SK-N-MC (cell line): ENCODE results near the gene TERT.

Experiments
- DNase-seq: peaks from one replicate; pipeline ENCODE4 v3.0.0-alpha.2; 2011; ENCODE audit warnings: low read depth, low spot score
- H3K27ac ChIP-seq: fragments of 200-600 bp; sonication (generic); 2 replicates; pipeline ENCODE4 v1.5.1; 2016; ENCODE audit warnings: mixed run types
- H3K36me3 ChIP-seq: fragments of 200-600 bp; sonication (generic); 2 replicates; pipeline ENCODE4 v1.6.1; 2017; ENCODE audit warnings: antibody characterized with exemption, low read length, mixed read lengths; ENCODE audit not compliant: insufficient read depth
- H3K4me3 ChIP-seq: fragments of 200-600 bp; sonication (generic); 2 replicates; pipeline ENCODE4 v1.5.1; 2016
- H3K9ac ChIP-seq: fragments of 200-600 bp; sonication (generic); 2 replicates; pipeline ENCODE4 v1.8.0; 2017; ENCODE audit warnings: mixed run types, mixed read lengths; ENCODE audit not compliant: insufficient read length
- H3K9me3 ChIP-seq: fragments of 200-600 bp; sonication (generic); 2 replicates; pipeline ENCODE4 v1.6.1; 2017; ENCODE audit warnings: low read depth, mild to moderate bottlenecking, antibody characterized with exemption, low read length, moderate library complexity, mixed read lengths
- EZH2 ChIP-seq: fragments of 200-600 bp; sonication (generic); IDR thresholded peaks from one replicate; pipeline ENCODE4 v1.6.1; 2017; ENCODE audit warnings: antibody characterized with exemption
- FOXP2 ChIP-seq: optimal IDR thresholded peaks from 2 replicates; pipeline ENCODE3; 2011; ENCODE audit warnings: mild to moderate bottlenecking, moderate library complexity; ENCODE audit not compliant: insufficient read depth; ENCODE audit errors: extremely low read length, control extremely low read depth
- POLR2AphosphoS5 ChIP-seq: IDR thresholded peaks from 2 replicates; pipeline ENCODE4 v1.6.1; 2012; ENCODE audit warnings: mild to moderate bottlenecking, low read depth, low read length, borderline replicate concordance

TERT gene

GRCh38 chr5:1282131-1282992 is 12.5 kb downstream of the TERT start:
- H3K36me3 ChIP-seq, result no peaks in the 10 kb centered on the region
- DNase-seq, result no peak
- H3K4me3 ChIP-seq, result no peak overlapping the region
- H3K9me3 ChIP-seq, result no peaks in the 10 kb centered on the region
- H3K9ac ChIP-seq, result no peak overlapping the region
- H3K27ac ChIP-seq, result no peak overlapping the region
- TF ChIP-seq FOXP2, result no peak
- TF ChIP-seq POLR2AphosphoS5, result no peak
- TF ChIP-seq EZH2, result no peak

- Histone ChIP-seq H3K36me3 (no peaks in the 10 kb centered on the region), H3K9me3 (no peaks in the 10 kb centered on the region), H3K9ac (no peak overlapping the region), H3K27ac (no peak overlapping the region), H3K4me3 (no peak overlapping the region)
- TF ChIP-seq FOXP2, result no peak
- no peak for TF ChIP-seq POLR2AphosphoS5
- TF ChIP-seq EZH2, result no peak
- no peak for DNase-seq
Measured at GRCh38 chr5:1281038-1281882, 13.6 kb downstream of the TERT start.

DNA sequence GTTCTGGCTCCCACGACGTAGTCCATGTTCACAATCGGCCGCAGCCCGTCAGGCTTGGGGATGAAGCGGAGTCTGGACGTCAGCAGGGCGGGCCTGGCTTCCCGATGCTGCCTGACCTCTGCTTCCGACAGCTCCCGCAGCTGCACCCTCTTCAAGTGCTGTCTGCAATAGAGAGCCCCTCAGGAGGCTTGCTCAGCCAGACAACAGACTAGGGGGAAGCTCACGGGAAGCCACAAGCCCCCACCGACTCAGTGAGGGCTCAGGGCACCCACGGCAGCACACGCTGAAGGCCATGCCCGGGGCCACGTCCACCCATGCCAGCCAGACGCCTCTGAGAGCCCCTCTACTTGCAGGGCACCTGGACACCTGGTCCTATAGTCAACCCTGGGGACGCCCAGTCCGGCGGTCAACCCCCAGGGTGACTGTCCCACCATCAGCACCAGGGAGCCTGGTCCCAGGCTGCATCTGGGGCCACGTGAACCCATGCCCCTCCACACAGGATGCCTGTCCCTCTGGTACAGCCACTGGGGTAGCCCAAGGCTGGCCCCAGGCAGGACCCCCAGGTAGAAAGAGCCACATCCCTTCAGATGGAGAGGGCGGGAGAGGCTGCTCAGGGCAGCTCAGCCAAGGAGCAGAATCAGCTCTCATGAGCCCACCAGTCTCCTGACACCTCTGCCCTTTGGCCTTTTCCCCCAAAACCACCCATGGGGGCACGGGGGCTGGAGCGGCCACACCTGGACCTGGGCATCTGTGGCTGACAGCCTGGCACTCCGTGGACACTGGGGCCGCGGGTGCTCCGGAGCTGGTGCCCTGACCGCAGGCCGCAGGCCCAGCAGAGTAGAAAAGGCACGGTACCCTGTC is 14.5 kb downstream of the TERT start:
- no peak overlapping the region for H3K27ac ChIP-seq
- no peaks in the 10 kb centered on the region for H3K36me3 ChIP-seq
- DNase-seq, result no peak
- no peak overlapping the region for H3K9ac ChIP-seq
- no peak overlapping the region for H3K4me3 ChIP-seq
- no peaks in the 10 kb centered on the region for H3K9me3 ChIP-seq
- TF ChIP-seq POLR2AphosphoS5 (no peak), EZH2 (no peak), FOXP2 (no peak)

GRCh38 chr5:1279443-1280151 is 15.3 kb downstream of the TERT start:
- TF ChIP-seq EZH2, result no peak
- no peak for TF ChIP-seq FOXP2
- no peak for TF ChIP-seq POLR2AphosphoS5
- H3K9me3 ChIP-seq, result no peaks in the 10 kb centered on the region
- H3K9ac ChIP-seq, result no peak overlapping the region
- no peak for DNase-seq
- no peaks in the 10 kb centered on the region for H3K36me3 ChIP-seq
- no peak overlapping the region for H3K27ac ChIP-seq
- H3K4me3 ChIP-seq, result no peak overlapping the region

DNA sequence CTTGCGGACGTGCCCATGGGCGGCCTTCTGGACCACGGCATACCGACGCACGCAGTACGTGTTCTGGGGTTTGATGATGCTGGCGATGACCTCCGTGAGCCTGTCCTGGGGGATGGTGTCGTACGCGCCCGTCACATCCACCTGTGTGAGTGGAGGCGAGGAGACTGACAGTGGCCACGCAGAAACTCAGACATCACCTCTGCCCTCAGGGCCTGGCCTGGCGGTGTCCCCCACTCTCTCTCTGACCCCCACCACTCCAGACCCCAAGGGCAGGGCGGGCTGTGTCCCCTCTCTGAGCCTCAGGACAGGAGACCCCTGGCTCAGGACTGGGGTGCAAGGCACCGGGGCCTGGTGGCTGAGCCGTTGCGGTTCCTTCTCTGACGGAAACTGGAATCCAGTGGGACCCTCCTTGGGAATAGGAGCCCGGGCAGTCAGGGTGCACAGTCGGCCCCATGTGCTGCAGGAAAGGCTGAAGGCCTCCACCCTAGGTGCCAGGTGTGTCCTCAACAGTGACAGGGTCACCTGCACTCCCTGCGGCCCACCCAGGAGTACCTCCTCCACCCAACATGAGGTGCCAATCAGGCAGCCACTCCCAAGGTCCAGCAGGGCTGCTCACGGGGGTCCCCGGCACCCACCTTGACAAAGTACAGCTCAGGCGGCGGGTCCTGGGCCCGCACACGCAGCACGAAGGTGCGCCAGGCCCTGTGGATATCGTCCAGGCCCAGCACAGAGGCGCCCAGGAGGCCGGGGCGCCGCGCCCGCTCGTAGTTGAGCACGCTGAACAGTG is 16.0 kb downstream of the TERT start:
- H3K36me3 ChIP-seq, result no peaks in the 10 kb centered on the region
- no peak for TF ChIP-seq POLR2AphosphoS5
- no peak for TF ChIP-seq FOXP2
- TF ChIP-seq EZH2, result no peak

GRCh38 chr5:1278216-1278615 is 16.7 kb downstream of the TERT start:
- Histone ChIP-seq H3K9me3 (no peaks in the 10 kb centered on the region), H3K27ac (no peak overlapping the region), H3K36me3 (no peaks in the 10 kb centered on the region), H3K9ac (no peak overlapping the region), H3K4me3 (no peak overlapping the region)
- TF ChIP-seq FOXP2 (no peak), EZH2 (no peak), POLR2AphosphoS5 (no peak)
- no peak for DNase-seq

More for the DNA sequence above, 16.0 kb downstream of the TERT start:
- H3K4me3 ChIP-seq, result no peak overlapping the region
- no peak for DNase-seq
- H3K9me3 ChIP-seq, result no peaks in the 10 kb centered on the region
- no peak overlapping the region for H3K9ac ChIP-seq
- H3K27ac ChIP-seq, result no peak overlapping the region

- Histone ChIP-seq H3K4me3 (no peak overlapping the region), H3K27ac (no peak overlapping the region), H3K36me3 (no peaks in the 10 kb centered on the region), H3K9ac (no peak overlapping the region), H3K9me3 (no peaks in the 10 kb centered on the region)
- TF ChIP-seq POLR2AphosphoS5 (no peak), FOXP2 (no peak), EZH2 (no peak)
- no peak for DNase-seq
Measured at GRCh38 chr5:1277781-1278180, 17.1 kb downstream of the TERT start.
